Cardiac muscle cell (in vitro differentiated cells and primary cell): ENCODE measurements around the gene NR6A1. TPM values are rescaled to one million over a fixed set of nuclear protein-coding genes. Genes with fewer than 3 reads are reported as not detected.

ENCODE experiments used
- DNase-seq, 2 donors: peaks; one replicate each; pipeline versions ENCODE4 v3.0.0 to v3.0.0-alpha.2; 2010 to 2017; ENCODE audit warnings: low read depth in 1 of 2, low spot score in 1 of 2
- H3K27ac ChIP-seq: fragments of 200-600 bp; sonication (generic); 2 replicates; pipeline ENCODE4 v1.5.1; 2016
- H3K27me3 ChIP-seq: fragments of 200-600 bp; sonication (generic); 2 replicates; pipeline ENCODE4 v1.6.0; 2016; ENCODE audit warnings: control low read depth
- H3K36me3 ChIP-seq: fragments of 200-600 bp; sonication (generic); 2 replicates; pipeline ENCODE4 v1.5.1; 2016; ENCODE audit warnings: control low read depth
- H3K4me1 ChIP-seq: fragments of 200-600 bp; sonication (generic); 2 replicates; pipeline ENCODE4 v1.8.1; 2017; ENCODE audit warnings: low read depth, mild to moderate bottlenecking, mixed run types
- H3K4me3 ChIP-seq: fragments of 200-600 bp; sonication (generic); 2 replicates; pipeline ENCODE4 v1.5.1; 2016; ENCODE audit warnings: mild to moderate bottlenecking
- H3K9me3 ChIP-seq: fragments of 200-600 bp; sonication (generic); 2 replicates; pipeline ENCODE4 v1.5.1; 2017; ENCODE audit warnings: low read depth, mild to moderate bottlenecking, control low read depth
- CTCF ChIP-seq: IDR thresholded peaks from 2 replicates; pipeline ENCODE4 v1.5.1; 2012; ENCODE audit warnings: low read depth, mild to moderate bottlenecking, low read length
- polyA plus RNA-seq: library from polyadenylated mRNA; unstranded; fragments of >200 nt; fragmentation: Nextera tagmentation; extraction: Ambion mirVana; gene quantifications from 2 replicates; pipeline ENCODE4 v1.2.1, GENCODE V29; 2016
- total RNA-seq: library from RNA; depleted of rRNA; stranded (reverse); fragments of >200 nt; gene quantifications from 2 replicates; pipeline ENCODE4 v1.2.3, GENCODE V29; 2016

The NR6A1 gene
- total and polyA plus RNA-seq, 2 experiments from 2014 or later, result 3.2 to 19.8 TPM

GRCh38 chr9:124502711-124503702 lies 268.1 kb downstream of the NR6A1 start:
- Histone ChIP-seq H3K36me3 (no peaks in the 10 kb centered on the region), H3K9me3 (no peaks in the 10 kb centered on the region), H3K27me3 (peaks cover 70% of the 10 kb centered on the region), H3K27ac (no peak overlapping the region), H3K4me1 (no peaks in the 10 kb centered on the region), H3K4me3 (no peak overlapping the region)
- no peak for TF ChIP-seq CTCF
- DNase-seq, result peak in 1 of 2 donors; percentile 8

- TF ChIP-seq CTCF, result no peak
- DNase-seq, result no peak
- H3K9me3 ChIP-seq, result no peaks in the 10 kb centered on the region
- no peaks in the 10 kb centered on the region for H3K36me3 ChIP-seq
- H3K4me1 ChIP-seq, result no peaks in the 10 kb centered on the region
- H3K4me3 ChIP-seq, result no peak overlapping the region
- no peak overlapping the region for H3K27ac ChIP-seq
- H3K27me3 ChIP-seq, result peaks cover 70% of the 10 kb centered on the region
Measured at GRCh38 chr9:124501771-124502320, 269.3 kb downstream of the NR6A1 start.

- DNase-seq, result no peak
- no peaks in the 10 kb centered on the region for H3K9me3 ChIP-seq
- no peak for TF ChIP-seq CTCF
- H3K27me3 ChIP-seq, result peaks cover 63% of the 10 kb centered on the region
- no peak overlapping the region for H3K4me3 ChIP-seq
- no peaks in the 10 kb centered on the region for H3K4me1 ChIP-seq
- no peak overlapping the region for H3K27ac ChIP-seq
- no peaks in the 10 kb centered on the region for H3K36me3 ChIP-seq
Measured at GRCh38 chr9:124500796-124501611, 270.1 kb downstream of the NR6A1 start.

- no peak for DNase-seq
- no peak overlapping the region for H3K27ac ChIP-seq
- no peaks in the 10 kb centered on the region for H3K36me3 ChIP-seq
- H3K9me3 ChIP-seq, result no peaks in the 10 kb centered on the region
- no peaks in the 10 kb centered on the region for H3K4me1 ChIP-seq
- H3K4me3 ChIP-seq, result no peak overlapping the region
- peaks cover 55% of the 10 kb centered on the region for H3K27me3 ChIP-seq
- no peak for TF ChIP-seq CTCF
Measured at GRCh38 chr9:124500028-124500795, 270.9 kb downstream of the NR6A1 start.

GRCh38 chr9:124499216-124499615 lies 271.9 kb downstream of the NR6A1 start:
- Histone ChIP-seq H3K27me3 (peaks cover 45% of the 10 kb centered on the region), H3K9me3 (no peaks in the 10 kb centered on the region), H3K4me3 (no peak overlapping the region), H3K4me1 (no peaks in the 10 kb centered on the region), H3K36me3 (no peaks in the 10 kb centered on the region), H3K27ac (no peak overlapping the region)
- no peak for TF ChIP-seq CTCF
- no peak for DNase-seq
